Measurements from ENCODE around the gene TEAD4. TPM values are rescaled to one million over a fixed set of nuclear protein-coding genes. Genes with fewer than 3 reads are reported as not detected.

Gene TEAD4
- total RNA-seq, 1 experiment from 2014 or later: 43.6 TPM

DNA sequence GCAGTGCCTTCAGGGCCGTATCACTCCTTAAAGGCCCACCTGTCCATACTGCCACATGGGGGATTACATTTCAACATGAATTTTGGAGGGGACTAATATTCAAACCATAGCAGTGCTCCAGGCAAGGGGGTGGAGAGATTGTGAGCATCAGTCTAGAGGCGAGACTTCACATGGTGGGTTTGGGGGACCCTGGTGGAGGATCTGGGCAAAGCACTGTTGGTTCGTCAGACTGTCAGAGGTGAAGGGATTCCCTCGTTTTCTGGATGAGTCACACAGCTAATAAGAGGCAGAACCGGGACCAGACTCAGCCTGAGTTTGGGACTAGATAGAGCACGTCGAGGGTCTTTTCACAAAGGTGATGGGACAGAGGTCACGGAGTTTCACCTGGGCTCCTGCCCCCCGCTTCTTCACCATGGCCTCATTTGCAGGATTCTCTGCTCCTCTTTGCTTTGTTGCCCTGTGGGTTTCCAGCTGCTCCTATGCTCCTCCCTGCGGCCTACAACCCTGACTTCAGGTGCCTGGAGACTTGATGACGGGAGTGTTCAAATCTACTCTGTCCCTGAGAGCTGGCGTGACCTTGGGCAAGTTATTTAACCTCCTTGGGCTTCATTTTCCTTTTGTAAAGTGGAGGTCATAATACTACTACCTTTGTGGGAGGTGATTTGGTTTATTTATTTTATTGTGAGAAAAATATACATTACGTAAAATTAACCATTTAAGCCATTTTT is 41.5 kb downstream of the TEAD4 start:
- no peak for DNase-seq (ENCODE audit: low read depth)

GRCh38 chr12:3002646-3003045 is 43.4 kb downstream of the TEAD4 start:
- DNase-seq (ENCODE audit: low read depth): peak; percentile 41

GRCh38 chr12:3003357-3003992 is 44.3 kb downstream of the TEAD4 start:
- DNase-seq (ENCODE audit: low read depth): peak; percentile 57

DNA sequence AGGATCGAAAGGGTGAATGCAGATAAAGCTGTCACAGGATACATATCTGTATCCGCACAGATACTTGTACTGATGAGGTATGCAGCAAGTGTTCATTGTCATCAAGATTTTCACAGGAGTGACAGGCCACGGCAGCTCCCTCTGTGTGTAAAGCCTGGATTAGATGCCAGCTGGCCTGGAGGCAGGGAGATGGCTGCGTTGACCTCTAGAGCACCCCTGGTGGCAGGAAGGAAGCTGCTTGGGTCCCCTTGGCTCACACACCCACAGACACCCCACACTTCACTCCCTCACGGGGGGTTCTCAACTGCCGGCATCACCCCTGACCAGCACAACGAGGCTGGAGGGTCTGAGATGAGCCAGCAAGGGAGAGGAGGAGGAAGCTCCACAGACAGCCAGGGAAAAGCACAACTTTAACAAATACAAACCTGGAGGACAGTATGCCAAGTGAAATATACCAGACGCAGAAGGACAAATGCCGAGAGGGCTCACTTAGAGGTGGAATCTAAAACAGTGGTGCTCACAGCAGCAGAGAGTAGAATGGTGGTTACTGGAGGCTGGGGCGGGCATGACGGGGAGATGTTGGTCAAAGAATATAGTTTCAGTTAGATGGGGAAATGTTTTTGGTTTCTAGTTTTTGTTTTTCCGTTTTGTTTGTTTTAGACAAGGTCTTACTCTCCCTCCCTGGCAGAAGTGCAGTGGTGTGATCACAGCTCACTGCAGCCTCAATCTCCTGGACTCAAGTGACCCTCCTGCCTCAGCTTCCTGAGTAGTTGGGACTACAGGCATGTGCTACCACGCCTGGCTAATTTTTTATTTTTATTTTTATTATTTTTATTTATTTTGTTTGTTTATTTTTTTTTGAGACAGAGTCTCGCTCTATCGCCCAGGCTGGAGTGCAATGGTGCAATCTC is 45.7 kb downstream of the TEAD4 start:
- DNase-seq (ENCODE audit: low read depth): peak; percentile 67

DNA sequence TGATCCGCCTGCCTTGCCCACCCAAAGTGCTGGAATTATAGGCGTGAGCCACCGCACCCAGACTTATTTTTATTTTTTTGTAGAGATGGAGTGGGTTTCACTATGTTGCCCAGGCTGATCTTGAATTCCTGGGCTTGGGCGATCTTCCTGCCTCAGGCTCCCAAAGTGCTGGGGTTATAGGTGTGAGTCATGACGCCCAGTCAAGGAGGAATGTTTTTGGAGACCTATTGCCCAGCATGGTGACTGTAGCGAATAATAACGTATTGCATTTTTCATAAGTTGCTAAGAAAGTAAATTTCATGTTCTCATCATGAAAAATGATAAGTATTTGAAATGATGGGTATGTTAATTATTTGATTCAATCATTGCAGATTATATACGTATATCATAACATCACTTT is 46.5 kb downstream of the TEAD4 start:
- no peak for DNase-seq (ENCODE audit: low read depth)

GRCh38 chr12:3009780-3010179 is 50.6 kb downstream of the TEAD4 start:
- no peak for DNase-seq (ENCODE audit: low read depth)

DNA sequence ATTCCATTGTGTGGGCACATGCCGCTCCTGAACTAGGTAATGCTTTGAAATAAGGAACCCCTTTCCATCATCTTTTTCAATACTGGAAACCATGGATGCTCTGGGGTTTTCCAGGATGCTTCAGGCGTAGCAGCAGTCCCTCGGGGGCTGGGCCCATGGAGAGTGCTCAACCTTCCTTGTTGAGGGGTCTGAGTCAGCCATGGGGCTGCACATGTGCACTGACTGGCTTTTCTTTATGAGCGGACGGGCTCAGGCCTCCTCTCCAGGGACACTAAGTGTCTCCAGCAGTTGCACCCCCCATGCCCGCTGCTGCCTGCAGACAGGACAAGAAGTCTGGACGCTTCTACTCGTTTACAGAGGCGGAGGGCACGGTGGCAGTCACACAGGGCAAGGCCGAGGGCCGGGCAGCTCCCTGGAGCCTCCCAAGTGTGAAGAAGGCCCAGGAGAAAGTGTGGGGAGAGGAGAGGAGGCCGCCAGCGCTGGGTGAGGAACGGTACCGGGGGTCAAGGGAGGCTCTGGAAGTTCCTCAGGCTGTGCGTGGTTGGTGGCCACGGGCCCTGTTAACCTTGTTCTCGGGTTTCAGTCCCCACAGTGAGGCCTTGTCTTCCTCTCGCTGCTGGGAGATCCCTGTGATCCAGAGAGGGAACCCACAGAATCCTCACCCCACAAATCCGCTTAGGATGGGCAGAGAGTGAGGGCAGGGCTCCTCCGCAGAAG is 51.2 kb downstream of the TEAD4 start:
- no peak for DNase-seq (ENCODE audit: low read depth)

- DNase-seq (ENCODE audit: low read depth): no peak
Measured at GRCh38 chr12:3012786-3013185, 53.6 kb downstream of the TEAD4 start.

DNA sequence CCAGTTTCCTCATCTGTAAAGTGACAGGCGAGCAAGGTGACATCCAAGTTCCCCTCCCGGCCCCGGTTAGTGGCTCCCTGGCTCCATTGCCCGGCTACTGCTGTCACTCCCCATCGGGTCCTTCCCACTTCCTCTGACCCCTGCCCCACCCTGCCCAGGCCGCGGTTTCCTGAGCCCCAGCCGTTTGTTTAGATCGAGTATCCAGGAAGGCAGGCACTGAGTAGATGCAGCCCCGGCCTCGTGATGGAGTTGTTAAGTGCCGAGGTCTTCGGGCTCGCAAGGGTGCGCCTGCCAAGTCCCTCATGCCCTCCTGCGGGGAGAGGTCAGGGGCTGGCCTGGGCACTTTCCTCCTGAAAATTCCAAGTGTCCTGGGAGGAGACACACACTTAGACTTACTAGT is 55.4 kb downstream of the TEAD4 start:
- no peak for DNase-seq (ENCODE audit: low read depth)

- DNase-seq (ENCODE audit: low read depth): no peak
Measured at GRCh38 chr12:3015356-3015755, 56.2 kb downstream of the TEAD4 start.

- DNase-seq (ENCODE audit: low read depth): peak; percentile 56
Measured at GRCh38 chr12:3016191-3016590, 57.0 kb downstream of the TEAD4 start.

DNA sequence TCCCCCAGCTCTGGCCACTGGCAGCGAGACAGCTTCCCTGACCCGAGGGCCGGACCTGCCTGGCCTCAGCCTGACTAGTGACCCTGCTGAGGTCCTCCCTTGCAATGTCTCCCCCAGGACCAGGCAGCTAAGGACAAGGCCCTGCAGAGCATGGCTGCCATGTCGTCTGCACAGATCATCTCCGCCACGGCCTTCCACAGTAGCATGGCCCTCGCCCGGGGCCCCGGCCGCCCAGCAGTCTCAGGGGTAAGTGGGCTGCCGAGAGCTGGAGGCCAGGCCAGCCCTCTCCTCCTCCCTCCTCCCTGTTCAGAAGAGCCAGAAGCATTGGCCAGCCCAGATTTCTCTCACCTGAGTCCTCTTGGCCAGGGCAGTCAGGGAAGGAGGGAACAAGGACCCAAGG is 58.1 kb downstream of the TEAD4 start:
- DNase-seq (ENCODE audit: low read depth): no peak

DNA sequence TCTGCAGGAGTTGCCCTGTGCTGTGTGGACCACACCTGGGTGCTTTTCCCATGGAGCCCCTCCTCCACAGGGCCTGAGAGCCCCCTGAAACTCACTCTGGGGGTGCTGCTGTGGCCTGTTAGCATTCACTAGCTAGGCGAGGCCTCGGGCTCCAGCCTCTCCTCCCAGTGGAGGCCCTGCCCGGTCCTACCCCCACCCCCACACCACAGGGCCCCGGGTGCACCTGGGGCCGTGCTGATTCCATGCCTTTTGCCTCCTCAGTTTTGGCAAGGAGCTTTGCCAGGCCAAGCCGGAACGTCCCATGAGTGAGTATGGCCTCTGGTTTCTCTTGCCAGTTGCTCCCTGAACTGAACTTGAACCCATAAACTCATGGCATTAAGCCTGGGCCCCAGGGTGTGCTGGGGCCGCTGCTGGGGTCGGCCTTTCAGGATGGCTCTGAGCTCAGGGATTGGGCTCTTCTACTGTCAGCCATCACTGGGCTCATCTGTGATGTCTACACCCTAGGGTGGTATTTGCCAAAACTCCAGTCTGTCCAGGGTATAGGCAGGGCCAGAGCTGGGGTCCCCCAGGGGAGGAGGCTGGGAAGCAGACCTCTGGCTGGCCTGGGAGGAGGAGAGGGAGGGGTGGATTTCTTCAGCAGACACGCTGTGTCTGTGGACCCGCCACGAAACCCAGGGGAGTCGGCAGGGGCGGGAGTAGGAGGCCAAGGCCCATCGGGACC is 59.2 kb downstream of the TEAD4 start:
- DNase-seq (ENCODE audit: low read depth): no peak

DNA sequence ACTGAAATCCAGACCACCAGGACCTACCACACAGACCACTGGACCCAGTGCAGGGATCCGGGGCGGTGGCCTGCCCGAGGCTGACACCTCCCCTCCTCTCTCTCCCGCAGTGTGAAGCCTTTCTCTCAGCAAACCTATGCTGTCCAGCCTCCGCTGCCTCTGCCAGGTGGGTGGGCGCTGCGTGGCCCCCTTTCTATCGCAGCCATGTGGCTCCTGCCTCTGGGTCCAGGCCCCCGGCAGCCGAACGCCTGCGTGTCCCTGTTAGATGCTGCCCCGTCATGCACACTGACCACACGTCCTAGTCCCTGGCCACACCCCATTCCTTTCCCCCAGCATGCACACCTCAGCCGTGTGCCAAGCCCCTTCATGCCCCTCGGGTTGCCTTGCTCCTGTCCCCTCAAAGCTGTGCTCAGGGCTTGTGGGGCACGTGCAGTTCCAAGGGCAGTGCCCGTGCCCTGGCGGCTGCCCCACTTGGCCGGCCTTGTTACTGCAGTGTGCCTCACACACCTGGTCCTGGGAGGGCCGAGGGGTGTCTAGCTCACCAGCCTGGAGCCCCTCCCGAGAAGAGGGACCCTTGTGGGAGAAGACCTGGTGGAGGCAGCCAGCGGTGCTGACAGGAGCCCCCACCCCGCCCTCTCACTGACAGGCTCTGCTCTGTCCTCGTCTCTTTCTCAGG is 59.9 kb downstream of the TEAD4 start:
- DNase-seq (ENCODE audit: low read depth): no peak

DNA sequence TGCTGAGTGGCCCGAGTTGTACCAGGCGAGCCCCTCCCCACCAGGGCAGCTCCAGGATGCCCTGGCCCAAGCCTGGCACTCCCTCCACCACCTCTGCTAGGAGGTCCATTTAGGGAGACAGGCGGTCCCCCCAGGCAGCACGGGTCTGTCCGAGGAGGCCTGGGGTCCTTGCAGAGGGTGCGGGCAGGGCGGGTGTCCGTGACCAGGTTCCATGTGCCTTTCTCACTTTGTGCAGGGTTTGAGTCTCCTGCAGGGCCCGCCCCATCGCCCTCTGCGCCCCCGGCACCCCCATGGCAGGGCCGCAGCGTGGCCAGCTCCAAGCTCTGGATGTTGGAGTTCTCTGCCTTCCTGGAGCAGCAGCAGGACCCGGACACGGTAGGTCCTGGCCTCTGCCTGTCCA is 61.2 kb downstream of the TEAD4 start:
- DNase-seq (ENCODE audit: low read depth): no peak

DNA sequence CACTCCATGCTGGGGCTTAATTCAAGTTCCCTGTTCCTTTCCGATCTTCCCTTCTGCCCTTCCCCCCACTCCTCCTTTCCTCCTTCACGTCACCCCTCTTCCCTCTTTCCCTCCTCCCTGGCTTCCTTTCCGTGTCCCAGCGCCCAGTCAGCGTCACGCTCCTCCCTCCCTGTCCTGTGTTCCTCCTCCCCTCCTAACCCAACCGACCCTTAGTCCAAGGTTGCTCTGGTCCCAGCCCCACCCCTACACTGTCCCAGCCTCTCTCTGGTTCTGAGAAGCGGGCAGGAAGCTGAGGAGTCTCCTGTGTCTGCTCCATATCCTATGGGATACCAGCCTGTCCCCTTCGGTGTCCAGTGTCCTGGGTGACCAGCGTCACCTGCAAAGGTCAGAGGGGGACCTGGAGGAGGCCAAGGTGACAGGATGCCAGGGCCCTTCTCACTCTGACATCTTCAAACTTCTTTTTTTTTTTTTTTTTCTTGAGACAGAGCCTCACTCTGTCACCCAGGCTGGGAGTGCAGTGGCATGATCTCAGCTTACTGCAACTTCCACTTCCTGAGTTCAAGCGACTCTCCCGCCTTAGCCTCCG is 61.7 kb downstream of the TEAD4 start:
- DNase-seq (ENCODE audit: low read depth): no peak

- DNase-seq (ENCODE audit: low read depth): no peak
Measured at GRCh38 chr12:3022411-3022810, 63.2 kb downstream of the TEAD4 start.

DNA sequence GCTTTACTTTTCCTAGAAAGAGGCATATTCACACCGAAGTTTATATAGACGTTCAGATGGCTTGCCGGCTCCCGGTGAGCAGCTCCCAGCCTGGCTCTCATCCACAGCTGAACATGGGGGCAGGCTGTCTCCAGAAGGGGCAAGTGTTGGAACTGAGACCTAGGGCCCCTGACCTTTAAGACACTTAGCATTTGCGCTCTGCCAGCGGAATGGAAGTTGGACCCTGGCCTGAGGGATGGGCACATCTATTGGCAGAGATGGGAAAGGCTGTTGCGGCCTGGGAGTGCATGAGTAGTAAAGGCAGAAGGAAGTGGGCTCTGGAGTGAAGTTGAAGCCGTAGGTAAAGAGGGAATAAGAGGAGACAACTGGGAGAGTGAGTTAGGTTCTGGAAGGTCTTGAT is 63.8 kb downstream of the TEAD4 start:
- no peak for DNase-seq (ENCODE audit: low read depth)

- DNase-seq (ENCODE audit: low read depth): no peak
Measured at GRCh38 chr12:3028108-3028507, 68.9 kb downstream of the TEAD4 start.

GRCh38 chr12:3030821-3031429 is 71.7 kb downstream of the TEAD4 start:
- peak; percentile 40 for DNase-seq (ENCODE audit: low read depth)
